HG03060 (cell line): ENCODE results near the gene FRMPD4.
"Not testable (repeated sequence)": the region's sequence is repeated elsewhere in the genome, so short reads cannot be mapped to it uniquely, and the experiment has no call there.

Experiments
- ATAC-seq: cut with Tn5 transposase; IDR thresholded peaks from one replicate; pipeline ENCODE4 v1.9.1; 2021; ENCODE audit warnings: low read depth, moderate number of reproducible peaks; ENCODE audit not compliant: unreplicated experiment

The FRMPD4 gene

DNA sequence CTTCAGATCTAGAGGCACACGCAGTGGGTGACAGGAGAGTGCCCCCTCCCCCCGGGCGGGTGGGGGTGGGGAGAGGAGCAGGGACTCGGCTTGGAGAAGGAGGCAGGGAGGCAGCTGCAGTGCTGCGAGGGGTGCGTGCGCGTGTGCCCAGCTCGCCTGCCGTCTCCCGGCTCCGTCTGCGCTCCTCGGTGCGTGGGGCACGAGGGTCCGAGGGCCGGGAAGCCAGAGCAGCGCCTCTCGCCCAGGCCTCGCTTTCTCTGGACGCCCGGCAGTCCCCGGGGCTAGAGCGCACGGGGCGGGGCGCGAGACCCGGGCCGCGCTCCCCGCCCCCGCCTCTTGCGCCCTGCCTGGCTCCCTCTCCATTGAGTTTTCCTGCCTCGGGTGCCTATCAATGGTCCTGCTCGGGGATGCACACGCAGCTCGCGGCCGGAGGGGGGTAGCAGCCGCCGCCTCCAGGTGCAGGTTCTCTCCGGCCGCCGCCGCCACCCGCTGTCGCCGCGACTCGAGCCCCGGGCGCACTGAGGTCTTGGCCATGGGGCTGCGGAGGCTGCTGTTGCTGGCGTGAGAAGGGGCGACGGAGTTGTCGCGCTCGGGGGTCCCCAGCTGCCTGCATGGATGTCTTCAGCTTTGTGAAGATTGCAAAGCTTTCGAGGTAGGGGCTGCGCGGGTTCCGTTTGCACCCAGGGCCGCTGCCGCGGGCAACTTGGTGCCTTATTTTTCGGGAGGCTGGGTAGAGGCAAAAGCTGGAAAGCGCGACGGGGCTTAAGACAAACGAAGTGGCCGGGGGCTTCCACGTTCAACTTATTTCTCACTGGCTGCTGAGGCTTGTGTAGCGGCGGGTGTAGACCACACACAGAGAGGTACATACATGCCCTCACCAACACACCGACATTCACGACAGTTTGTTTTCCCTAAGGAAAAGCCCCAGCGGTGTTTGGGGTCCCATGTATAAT lies at the start of gene FRMPD4:
Gene FRMPD4 (plus strand): TSS at position 113 of the 953 bp plus-strand sequence. CDS start 499 bp downstream, at position 612.
- ATAC-seq = no peak

- ATAC-seq = no peak
Measured at GRCh38 chrX:12089740-12090139, 48.5 kb upstream of the FRMPD4 start.

DNA sequence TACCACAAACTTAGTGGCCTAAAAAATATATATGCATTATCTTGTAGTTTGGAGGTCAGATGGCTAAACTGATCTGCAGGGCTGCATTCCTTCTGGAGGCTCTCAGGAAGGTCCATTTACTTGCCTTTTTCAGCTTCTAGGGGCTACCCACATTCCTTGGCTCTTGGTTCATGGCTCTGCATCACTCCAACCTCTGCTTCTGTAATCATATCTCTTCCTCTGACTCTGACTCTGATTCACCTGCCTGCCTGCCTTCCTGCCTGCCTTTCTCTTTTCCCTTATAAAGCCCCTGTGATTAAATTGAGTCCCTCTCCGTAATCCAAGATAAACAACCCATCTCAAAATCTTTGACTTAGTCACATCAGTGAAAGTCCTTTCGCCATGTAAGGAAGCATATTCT lies 25.0 kb upstream of the FRMPD4 start:
- no peak for ATAC-seq

- ATAC-seq = no peak
Measured at GRCh38 chrX:12115377-12115776, 22.9 kb upstream of the FRMPD4 start.

- ATAC-seq = no peak
Measured at GRCh38 chrX:12118134-12118533, 20.1 kb upstream of the FRMPD4 start.

DNA sequence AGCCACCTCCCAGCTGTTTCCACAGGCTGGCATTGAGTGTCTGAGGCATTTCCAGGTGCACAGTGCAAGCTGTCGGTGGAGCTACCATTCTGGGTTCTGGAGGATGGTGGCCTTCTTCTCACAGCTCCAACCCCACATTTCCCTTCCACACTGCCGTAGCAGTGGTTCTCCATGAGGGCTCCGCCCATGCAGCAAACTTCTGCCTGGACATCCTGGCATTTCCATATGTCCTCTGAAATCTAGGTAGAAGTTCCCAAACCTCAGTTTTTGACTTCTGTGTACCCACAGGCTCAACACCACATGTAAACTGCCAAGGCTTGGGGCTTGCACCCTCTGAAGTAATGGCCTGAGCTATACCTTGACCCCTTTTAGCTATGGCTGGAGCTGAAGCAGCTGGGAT lies 10.3 kb upstream of the FRMPD4 start:
- ATAC-seq = no peak

GRCh38 chrX:12137951-12138360 lies 317 bp upstream of the FRMPD4 start:
- ATAC-seq = no peak

GRCh38 chrX:12139934-12140611 lies 1.8 kb downstream of the FRMPD4 start:
- no peak for ATAC-seq

GRCh38 chrX:12141511-12141910 lies 3.2 kb downstream of the FRMPD4 start:
- no peak for ATAC-seq

- ATAC-seq = no peak
Measured at GRCh38 chrX:12142661-12143060, 4.4 kb downstream of the FRMPD4 start.

- no peak for ATAC-seq
Measured at GRCh38 chrX:12145402-12145801, 7.1 kb downstream of the FRMPD4 start.

GRCh38 chrX:12149670-12150407 lies 11.6 kb downstream of the FRMPD4 start:
- no peak for ATAC-seq

- ATAC-seq = no peak
Measured at GRCh38 chrX:12153317-12153716, 15.0 kb downstream of the FRMPD4 start.

- no peak for ATAC-seq
Measured at GRCh38 chrX:12153741-12154140, 15.5 kb downstream of the FRMPD4 start.

- ATAC-seq = no peak
Measured at GRCh38 chrX:12159799-12160198, 21.5 kb downstream of the FRMPD4 start.

- no peak for ATAC-seq
Measured at GRCh38 chrX:12162420-12162819, 24.1 kb downstream of the FRMPD4 start.

- ATAC-seq = not testable (repeated sequence)
Measured at GRCh38 chrX:12164180-12164579, 25.9 kb downstream of the FRMPD4 start.

GRCh38 chrX:12170755-12171154 lies 32.5 kb downstream of the FRMPD4 start:
- no peak for ATAC-seq

GRCh38 chrX:12174358-12174757 lies 36.1 kb downstream of the FRMPD4 start:
- ATAC-seq = no peak

- ATAC-seq = no peak
Measured at GRCh38 chrX:12197030-12197429, 58.8 kb downstream of the FRMPD4 start.

DNA sequence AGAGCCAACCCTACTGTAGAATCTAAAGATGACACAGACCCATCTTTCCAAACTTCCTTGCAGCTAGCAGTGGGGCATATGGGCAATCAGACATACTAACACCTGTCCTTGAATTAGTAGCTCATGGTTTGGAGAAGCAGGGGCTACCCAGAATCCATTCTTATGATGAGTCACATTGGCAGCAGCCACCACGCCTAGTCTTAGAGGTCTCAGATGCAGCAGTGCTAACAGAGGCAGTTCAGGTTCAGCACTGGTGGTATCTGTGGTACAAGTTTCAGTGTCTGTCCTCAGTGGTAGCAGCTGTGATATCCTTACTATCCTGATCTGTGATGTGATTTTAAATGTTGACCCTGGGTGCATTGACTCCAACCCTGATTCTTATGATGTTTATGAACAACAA lies 68.1 kb downstream of the FRMPD4 start:
- no peak for ATAC-seq
